IPS DF 19.7 (cell line): Measurements from ENCODE around the gene OTOGL.
"Not testable (repeated sequence)": the region's sequence is repeated elsewhere in the genome, so short reads cannot be mapped to it uniquely, and the experiment has no call there.

ENCODE experiments used
- DNase-seq: peaks from one replicate; pipeline ENCODE4 v3.0.0-alpha.2; 2013; ENCODE audit warnings: low read depth, low spot score

Gene OTOGL

GRCh38 chr12:80120994-80121393, 21.7 kb downstream of the OTOGL start:
- DNase-seq: no peak

- no peak for DNase-seq
These were observed 22.3 kb downstream of the OTOGL start for GRCh38 chr12:80121661-80122060.

DNA sequence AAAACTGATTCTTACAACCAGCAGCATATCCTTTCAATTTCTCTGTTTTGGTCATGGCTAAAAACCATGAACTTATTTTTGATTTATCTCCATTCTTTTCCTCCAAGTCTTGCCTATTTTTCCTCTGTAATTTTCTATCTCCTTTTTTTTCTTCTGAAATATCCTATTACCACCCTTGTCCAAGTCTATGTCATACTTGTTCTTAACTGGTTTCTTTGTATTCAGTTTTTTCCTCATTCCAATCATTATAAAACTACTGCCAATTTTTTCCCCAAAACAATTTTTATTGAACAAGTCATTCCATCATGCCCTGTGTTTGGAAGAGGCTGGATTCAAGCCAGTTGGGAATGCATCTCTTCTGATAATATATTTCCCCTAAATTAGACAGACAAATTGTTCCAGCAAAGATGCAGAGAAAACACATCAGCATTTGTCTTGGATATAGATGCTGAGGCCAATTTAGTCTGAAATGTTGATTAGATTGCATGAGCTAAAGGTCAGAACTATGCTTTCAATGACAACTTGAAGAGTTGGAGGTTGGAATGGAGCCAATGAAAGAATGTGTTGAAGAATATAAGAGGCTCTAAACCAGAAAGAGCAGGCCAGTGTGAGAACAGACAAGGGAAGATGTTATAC, 30.7 kb downstream of the OTOGL start:
- DNase-seq: no peak

DNA sequence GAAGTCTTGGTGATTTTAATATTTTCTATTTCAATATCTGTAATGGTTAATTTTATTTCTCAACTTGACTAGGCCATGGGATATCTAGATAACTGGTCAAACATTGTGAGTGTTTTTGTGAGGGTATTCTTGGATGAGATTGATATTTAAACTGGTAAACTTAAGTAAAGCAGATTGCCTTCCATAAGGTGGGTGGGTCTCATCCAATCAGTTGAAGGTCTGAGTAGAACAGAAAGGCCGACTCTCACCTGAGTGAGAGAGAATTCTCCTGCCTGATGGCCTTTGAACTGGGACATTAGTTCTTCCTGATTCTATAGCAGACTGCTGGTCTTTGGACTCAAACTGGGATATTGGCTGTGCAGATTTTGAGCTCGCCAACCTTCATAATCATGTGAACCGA, 36.3 kb downstream of the OTOGL start:
- DNase-seq: no peak

DNA sequence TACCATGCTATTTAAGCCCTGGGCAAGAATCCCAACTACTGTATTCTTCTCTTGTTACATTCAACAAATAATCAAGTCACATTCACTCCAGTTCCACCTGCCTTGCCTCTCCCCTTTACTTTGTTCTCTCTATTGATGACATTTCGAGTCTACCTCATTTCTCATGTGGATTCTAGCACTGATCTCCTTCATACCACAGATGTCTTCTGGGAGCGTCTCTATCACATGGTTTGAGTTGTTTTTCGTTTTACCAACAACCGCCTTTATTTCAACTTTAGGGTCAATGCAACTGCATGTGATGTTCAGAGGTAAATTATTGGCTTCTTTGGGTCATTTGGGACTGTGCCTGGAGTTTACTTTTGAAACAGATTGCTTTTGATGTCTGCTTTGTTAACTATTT, 40.7 kb downstream of the OTOGL start:
- DNase-seq: no peak

GRCh38 chr12:80142640-80143039, 43.3 kb downstream of the OTOGL start:
- no peak for DNase-seq

DNA sequence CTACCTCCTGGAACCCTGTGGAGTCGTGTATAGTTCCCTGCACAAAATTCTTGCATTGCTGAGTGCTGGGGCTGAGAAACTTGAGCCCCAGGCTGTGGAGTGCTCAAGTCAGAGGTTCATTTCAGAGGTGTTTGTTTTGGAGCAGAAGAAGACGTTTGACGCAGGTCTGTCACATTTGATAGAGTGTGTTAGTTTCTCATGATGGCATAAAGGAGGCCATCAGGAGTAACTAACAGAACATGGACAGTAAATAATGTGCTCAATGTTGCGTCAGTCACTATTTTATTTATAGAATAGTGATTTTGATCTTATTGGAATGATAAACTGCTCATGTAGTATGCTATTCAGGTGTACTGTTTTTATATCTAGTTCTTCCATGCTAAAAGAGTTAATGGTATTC, 44.2 kb downstream of the OTOGL start:
- no peak for DNase-seq

DNA sequence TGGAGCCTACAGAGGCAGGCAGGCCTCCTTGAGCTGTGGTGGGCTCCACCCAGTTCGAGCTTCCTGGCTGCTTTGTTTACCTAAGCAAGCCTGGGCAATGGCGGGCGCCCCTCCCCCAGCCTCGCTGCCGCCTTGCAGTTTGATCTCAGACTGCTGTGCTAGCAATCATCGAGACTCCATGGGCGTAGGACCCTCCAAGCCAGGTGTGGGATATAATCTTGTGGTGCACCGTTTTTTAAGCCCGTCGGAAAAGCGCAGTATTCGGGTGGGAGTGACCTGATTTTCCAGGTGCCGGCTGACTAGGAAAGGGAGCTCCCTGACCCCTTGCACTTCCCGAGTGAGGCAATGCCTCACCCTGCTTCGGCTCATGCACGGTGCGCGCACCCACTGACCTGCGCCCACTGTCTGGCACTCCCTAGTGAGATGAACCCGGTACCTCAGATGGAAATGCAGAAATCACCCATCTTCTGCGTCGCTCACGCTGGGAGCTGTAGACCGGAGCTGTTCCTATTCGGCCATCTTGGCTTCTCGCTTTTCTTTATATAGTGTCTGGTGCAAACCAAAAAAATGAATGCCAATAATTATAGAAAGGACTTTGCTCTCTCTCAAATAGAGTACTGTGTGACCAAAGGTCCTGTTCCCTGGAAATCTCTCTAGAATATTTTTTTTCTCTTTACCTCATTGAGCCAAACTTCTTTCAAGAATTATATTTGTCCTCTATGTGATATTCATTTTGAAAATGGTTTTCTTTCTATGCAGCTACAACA, 50.4 kb downstream of the OTOGL start:
- DNase-seq: not testable (repeated sequence)

GRCh38 chr12:80151131-80151530, 51.8 kb downstream of the OTOGL start:
- no peak for DNase-seq

- DNase-seq: no peak
These were observed 54.9 kb downstream of the OTOGL start for GRCh38 chr12:80154261-80154660.

- DNase-seq: no peak
These were observed 57.0 kb downstream of the OTOGL start for GRCh38 chr12:80156306-80156705.

GRCh38 chr12:80157645-80158044, 58.3 kb downstream of the OTOGL start:
- DNase-seq: no peak

- DNase-seq: no peak
These were observed 62.3 kb downstream of the OTOGL start for GRCh38 chr12:80161612-80162011.

GRCh38 chr12:80162177-80162576, 62.8 kb downstream of the OTOGL start:
- DNase-seq: no peak

DNA sequence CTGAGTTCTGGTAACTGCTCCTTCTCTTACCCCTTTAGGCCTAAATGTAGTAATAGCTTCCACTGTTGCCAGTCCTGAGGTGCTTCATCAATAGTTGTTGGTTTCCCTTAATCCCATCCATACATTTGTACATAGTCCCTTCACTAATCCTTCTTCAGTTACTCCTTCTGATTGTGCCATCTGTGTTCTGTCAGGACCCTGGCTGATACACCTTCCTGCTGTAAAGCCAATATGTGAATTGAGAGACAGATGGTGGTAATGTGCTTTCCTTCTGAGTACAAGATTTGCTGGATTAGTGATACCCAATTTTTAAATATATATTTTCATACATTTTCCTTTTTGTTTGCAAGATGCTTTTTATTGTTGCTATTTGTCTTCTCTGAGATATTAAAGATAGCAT, 66.4 kb downstream of the OTOGL start:
- no peak for DNase-seq

GRCh38 chr12:80166751-80167150, 67.4 kb downstream of the OTOGL start:
- DNase-seq: no peak

DNA sequence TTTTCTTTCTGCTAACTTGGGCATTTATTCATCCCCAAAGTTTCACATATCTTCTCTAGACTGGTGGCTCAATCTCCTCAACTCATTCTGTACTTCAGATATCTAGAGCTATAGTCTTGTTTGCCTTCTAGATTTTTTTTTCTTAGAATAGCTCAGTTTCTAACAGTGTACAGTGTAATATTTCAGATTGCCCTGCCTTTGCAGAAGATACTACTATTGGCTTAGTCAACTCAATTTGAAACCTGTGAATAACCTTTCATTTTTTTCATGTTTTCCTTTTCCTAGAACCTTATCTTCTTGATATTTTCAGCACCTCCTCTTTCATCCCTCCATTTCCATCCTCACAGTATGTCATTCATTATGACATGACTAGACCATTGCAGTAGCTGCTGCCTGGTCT, 69.6 kb downstream of the OTOGL start:
- no peak for DNase-seq

DNA sequence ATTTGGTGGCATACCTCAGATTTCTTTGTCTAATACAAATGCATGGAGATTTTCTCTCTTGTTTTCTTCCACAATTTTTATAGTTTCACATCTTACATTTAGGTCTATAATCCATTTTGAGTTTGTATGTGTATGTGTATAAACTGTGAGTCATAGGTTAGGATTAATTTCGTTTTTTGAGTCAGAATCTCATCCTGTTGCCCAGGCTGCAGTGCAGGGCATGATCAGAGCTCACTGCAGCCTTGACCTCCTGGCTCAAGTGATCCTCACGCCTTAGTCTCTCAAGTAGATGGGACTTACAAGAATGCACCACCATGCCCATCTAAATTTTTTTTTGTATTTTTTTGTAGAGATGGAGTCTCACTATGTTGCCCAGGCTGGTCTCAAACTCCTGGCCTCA, 71.6 kb downstream of the OTOGL start:
- no peak for DNase-seq

DNA sequence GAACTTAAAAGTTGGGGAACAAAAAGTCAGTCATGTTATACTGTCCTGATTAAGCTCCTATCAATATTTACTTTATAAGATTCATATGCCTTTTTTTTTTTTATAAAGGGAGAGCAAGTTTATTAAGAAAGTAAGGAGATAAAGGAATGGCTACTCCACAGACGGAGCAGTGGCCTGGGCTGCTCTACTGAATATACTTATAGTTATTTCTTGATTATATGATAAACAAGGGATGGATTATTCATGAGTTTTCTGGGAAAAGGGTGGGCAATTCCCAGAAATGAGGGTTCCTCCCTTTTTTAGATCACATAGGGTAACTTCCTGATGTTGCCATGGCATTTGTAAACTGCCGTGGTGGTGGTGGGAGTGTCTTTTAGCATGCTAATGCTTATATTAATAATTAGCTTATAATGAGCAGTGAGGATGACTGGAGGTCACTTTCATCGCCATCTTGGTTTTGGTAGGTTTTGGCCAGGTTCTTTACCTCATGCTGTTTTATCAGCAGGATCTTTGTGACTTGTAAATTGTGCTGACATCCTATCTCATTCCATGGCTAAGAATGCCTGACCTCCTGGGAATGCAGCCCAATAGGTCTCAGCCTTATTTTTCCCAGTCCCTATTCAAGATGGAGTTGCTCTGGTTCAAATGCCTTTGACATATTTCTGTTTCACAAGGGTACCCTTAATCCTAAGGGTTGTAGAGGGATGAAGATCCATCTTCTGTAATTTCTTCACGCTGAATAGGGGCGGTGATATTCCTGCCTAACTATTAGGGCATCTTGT, 73.9 kb downstream of the OTOGL start:
- DNase-seq: peak; percentile 45

GRCh38 chr12:80175307-80175930, 76.1 kb downstream of the OTOGL start:
- DNase-seq: no peak

DNA sequence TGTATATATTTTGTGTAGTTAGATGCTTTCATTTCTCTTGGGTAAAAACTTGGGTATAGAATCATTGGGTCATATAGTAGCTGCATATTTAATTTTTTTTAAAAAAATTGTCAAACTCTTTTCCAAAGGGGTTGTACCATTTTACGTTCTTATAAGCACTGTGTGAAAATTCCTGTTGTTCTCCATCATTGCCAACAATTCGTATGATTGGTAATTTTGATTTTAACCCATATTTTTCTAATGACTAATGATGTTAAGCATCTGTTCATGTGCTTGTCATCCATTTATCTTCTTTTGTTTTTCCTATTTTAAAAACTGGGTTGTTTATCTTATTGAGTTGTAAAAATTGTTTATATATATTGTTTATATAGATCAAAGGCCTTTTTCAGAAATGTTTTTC, 77.4 kb downstream of the OTOGL start:
- DNase-seq: no peak

- DNase-seq: no peak
These were observed 79.5 kb downstream of the OTOGL start for GRCh38 chr12:80178846-80179245.
